Measurements from ENCODE around the gene PLCXD1.
"Not testable (repeated sequence)": the region's sequence is repeated elsewhere in the genome, so short reads cannot be mapped to it uniquely, and the experiment has no call there.

The PLCXD1 gene

GRCh38 chrX:295136-295535 lies 14.0 kb downstream of the PLCXD1 start:
- no peak for DNase-seq

- no peak for DNase-seq
Observed at GRCh38 chrX:298993-299392, 17.8 kb downstream of the PLCXD1 start.

- DNase-seq = no peak
Observed at GRCh38 chrX:300334-300733, 19.2 kb downstream of the PLCXD1 start.

DNA sequence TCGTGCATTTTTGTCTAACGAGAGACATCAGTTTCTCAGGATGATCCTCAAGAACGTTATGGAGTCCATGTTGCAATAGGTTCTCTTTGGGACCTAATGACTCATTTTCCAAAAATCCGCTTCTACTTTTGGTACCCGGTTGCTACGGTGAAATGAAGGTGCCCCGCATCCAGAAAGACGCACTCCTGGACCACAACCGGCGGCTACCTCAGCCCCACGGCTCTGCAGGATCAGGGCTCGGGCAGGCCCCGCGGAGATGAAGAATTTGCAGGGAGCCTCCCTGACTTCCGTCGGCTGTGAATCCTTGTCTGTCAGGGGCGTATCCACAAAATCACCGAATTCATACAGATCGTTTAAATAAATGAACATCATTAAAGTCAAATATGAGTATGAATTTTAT lies 21.8 kb downstream of the PLCXD1 start:
- no peak for DNase-seq

DNA sequence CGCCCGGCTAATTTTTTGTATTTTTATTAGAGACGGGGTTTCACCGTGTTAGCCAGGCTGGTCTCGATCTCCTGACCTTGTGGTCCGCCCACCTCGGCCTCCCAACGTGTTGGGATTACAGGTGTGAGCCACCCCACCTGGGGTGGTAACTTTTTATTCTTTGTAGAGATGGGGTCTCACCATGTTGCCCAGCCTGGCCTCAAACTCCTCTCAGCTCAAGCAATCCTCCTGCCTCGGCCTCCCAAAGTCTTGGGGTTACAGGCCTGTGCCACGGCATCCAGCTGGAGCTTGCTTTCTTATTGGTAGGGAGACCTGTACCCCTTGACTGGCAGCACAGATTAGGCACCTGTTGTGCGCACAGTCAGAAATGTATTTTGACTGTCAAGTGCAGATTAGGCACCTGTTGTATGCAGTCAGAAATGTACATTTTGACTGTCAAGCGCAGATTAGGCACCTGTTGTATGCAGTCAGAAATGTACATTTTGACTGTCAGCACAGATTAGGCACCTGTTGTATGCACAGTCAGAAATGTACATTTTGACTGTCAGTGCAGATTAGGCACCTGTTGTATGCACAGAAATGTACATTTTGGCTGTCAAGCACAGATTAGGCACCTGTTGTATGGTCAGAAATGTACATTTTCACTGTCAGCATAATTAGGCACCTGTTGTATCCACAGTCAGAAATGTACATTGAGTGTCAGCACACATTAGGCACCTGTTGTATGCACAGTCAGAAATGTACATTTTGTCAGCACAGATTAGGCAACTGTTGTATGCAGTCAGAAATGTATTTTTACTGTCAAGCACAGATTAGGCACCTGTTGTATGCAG lies 24.8 kb downstream of the PLCXD1 start:
- DNase-seq = not testable (repeated sequence)

- not testable (repeated sequence) for DNase-seq
Observed at GRCh38 chrX:306614-307251, 25.6 kb downstream of the PLCXD1 start.

DNA sequence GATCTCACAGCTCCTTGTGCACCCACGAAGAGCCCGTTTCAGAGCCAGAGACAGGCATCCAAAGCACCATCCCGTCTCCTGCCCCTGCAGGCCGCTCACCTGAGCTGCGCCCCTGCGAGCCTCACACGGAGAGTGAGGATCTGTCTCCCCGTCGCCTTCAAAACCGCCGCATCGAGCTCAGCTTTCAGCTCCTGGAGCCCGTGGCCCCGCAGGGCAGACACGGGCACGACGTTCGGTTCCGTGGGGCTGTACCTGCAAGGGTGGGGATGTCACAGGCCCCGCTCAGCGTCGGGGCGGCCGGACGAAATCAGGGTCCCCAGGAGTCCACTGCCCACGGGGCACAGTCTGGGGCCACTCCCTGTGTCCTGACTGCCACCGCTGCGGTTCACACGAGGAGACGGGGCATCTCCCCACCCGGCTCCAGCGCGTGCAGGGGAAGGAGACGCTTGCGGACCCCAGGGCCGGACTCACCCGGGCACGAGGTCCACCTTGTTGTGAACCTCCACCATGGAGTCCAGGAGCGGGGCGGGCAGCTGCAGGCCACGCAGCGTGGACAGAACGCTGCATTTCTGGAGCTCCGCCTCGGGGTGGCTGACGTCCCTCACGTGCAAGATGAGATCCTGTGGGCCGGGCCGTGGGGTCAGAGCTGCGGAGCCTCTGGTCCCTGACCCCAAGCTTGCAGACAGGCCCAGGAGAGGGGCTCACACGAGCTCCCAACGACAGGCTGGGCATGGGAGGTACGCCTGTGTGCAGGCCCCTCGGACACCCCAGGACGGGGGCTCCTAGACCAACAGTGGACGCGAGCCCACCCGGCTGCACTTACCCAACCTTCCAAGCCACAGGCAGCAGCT lies 26.3 kb downstream of the PLCXD1 start:
- DNase-seq = no peak

GRCh38 chrX:308821-309520 lies 27.8 kb downstream of the PLCXD1 start:
- DNase-seq = no peak

DNA sequence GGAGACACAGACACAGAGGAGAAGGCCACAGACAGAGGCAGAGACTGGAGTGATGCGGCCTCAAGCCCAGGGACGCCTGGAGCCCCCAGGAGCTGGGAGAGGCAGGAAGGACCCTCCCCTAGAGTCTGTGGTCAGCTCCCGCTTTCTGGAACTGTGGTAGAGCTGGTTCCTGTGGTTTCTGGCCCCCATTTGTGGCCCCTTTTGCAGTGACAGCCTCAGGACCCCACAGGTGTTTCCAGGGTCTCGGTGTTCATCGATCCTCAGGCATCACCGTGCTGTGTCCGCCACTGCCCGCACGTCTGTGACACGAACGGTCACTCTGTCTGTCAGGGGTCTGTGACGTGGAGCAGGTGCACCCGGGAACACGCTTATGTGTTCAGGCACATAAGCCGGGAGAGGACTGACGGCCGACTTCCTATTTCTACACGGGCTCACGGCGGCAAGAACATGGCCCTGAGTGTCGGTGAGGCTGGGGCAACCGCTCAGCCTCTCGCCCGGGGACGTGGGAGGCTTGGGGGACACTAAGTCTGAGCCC lies 29.5 kb downstream of the PLCXD1 start:
- DNase-seq = no peak

DNA sequence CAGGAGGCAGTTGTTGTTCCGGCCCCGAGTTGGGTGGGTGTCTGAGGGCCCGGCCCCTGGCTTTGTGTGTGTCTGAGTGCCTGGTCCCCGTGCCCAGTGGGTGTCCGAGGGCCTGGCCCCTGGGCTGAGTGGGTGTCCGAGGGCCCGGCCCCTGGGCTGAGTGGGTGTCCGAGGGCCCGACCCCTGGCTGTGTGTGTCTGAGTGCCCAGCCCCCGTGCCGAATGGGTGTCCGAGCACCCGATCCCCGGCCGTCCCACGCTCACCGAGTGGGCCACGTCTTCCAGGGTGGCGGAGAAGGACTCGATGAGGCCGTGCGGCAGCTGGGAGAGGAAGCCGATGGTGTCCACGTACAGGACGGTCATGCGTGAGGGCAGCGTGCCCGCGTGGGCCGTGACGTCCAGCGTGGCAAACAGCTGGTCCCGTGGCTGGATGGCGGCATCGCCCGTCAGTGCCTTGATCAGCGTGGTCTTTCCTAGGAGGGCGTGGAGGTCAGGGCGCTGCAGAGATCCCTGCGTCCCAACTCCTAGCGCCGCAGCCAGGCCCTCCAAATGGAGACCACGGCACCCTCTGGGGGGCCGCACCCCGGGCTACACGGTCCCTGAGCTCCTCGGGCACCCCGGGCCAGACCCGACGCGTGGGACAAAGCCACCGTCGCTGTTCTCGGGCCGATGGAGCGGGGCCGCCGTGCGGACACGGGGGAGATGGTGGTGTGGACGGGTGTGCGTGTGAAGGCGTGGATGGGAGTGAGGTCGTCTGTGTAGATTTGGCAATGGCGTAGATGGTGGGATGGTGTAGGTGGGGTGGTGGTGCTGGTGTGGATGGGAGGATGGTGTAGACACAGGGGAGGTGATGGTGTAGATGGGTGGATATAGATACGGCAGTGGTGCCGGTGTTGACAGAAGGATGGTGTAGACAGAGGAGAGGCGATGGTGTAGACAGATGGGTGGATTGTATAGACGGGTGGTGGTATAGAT lies 30.3 kb downstream of the PLCXD1 start:
- DNase-seq = no peak

GRCh38 chrX:312621-313331 lies 31.6 kb downstream of the PLCXD1 start:
- DNase-seq = no peak

GRCh38 chrX:313546-313945 lies 32.4 kb downstream of the PLCXD1 start:
- no peak for DNase-seq

DNA sequence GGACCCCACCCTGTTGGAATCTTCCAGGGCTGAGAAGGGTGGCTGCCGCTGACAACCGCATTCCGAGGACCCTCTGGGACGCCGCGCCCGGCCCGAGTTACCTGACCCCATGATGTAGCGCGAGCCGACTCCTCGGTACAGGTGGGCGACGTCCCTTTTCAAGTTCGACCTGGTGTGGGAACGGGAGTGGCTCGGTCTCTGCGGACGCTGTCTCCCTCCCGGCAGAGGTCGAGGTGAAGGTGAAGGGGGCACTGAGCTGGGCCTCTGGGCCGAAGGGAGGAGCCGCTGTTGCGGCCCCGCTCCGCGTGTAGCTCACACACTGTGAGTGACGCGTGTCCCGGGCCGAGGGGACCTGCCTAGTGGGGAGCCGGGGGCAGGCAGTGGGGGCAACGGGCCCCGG lies 32.9 kb downstream of the PLCXD1 start:
- no peak for DNase-seq

GRCh38 chrX:314781-315595 lies 33.8 kb downstream of the PLCXD1 start:
- no peak for DNase-seq

GRCh38 chrX:316351-317325 lies 35.5 kb downstream of the PLCXD1 start:
- DNase-seq = no peak

GRCh38 chrX:317424-318067 lies 36.4 kb downstream of the PLCXD1 start:
- DNase-seq = no peak

DNA sequence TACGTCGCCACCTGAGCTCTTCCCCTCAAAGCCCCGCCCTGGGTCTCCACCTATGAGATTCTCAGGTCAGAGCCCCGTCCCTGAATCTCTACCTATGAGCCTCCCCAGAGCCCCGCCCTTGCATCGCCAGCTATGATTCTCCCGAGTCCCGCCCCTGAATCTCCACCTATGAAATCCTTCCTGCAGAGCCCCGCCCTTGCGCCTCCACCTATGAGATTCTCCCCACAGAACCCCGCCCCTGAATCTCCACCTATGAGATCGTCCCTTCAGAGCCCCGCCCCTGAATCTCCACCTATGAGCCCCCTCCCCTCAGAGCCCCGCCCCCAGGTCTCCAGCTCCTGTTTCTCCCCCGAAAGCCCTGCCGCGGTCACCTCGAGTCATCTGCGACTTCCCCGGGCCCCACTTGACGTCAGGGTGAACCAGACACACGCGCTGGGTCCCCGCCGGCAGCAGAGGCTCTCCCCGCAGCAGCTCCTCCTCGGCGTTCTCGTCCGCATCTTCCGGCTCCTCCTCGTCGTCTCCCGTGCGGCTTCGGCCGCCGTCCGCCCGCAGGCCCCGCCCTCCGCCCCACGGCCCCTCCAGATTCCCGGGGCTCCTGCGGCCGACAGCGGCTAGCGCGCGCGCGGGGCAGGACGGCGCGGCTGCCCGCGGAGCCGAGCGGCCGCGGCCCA lies 37.0 kb downstream of the PLCXD1 start:
- peak; percentile 98 for DNase-seq
